H1 (cell line): ENCODE measurements around the gene ABHD12. TPM values are rescaled to one million over a fixed set of nuclear protein-coding genes. Genes with fewer than 3 reads are reported as not detected.

Experiments
- BCL11A ChIP-seq, 2 experiments: IDR thresholded peaks; one replicate each; pipeline ENCODE4 v1.6.1; 2011; ENCODE audit warnings: low read depth in 2 of 2, low read length in 2 of 2, mild to moderate bottlenecking in 2 of 2
- CHD7 ChIP-seq: fragments of 300-600 bp; sonication (generic); IDR thresholded peaks from 2 replicates; pipeline ENCODE4 v1.7.1; 2012; ENCODE audit warnings: low read length, moderate library complexity, mild to moderate bottlenecking, inconsistent platforms; ENCODE audit not compliant: insufficient replicate concordance
- FOSL1 ChIP-seq: IDR thresholded peaks from 2 replicates; pipeline ENCODE4 v1.6.1; 2011; ENCODE audit warnings: mild to moderate bottlenecking, low read depth, low read length, moderate library complexity; ENCODE audit not compliant: insufficient read depth
- MAX ChIP-seq: IDR thresholded peaks from 2 replicates; pipeline ENCODE4 v1.6.1; 2012; ENCODE audit warnings: inconsistent platforms
- RFX5 ChIP-seq: IDR thresholded peaks from 2 replicates; pipeline ENCODE4 v1.6.1; 2011; ENCODE audit warnings: low read depth, low read length, improper control_type of control experiment, borderline replicate concordance
- SAP30 ChIP-seq: fragments of 300-600 bp; sonication (generic); IDR thresholded peaks from 2 replicates; pipeline ENCODE4 v1.7.1; 2012; ENCODE audit warnings: low read length, moderate library complexity, mild to moderate bottlenecking, inconsistent platforms; ENCODE audit not compliant: insufficient read depth, insufficient replicate concordance
- TAF7 ChIP-seq: optimal IDR thresholded peaks from 2 replicates; pipeline ENCODE3; 2011; ENCODE audit warnings: low read depth, mild to moderate bottlenecking, inconsistent platforms, low read length, moderate library complexity, borderline replicate concordance
- polyA plus RNA-seq, 7 experiments: library from polyadenylated mRNA; depleted of rRNA in 3 of 7; stranded (reverse) in 5 of 7; unstranded in 2 of 7; fragments of >200 nt in 5 of 7; fragments of 200-250 nt in 2 of 7; gene quantifications; 1 replicate in 5 of 7; 2 replicates in 1 of 7; 4 replicates in 1 of 7; pipeline versions ENCODE4 v1.2.1 to v1.2.3, GENCODE V29; 2011 to 2013; ENCODE audit warnings: missing spikeins in 2 of 7, mixed read lengths in 2 of 7
- total RNA-seq: library from RNA; stranded (reverse); fragmentation: NEBNext Ultra II Directional; extraction: Animal tissue kit (Norgen Biotek cat#: 25700); gene quantifications from 2 replicates; pipeline ENCODE4 v1.2.1, GENCODE V29; 2021
- TF ChIP-seq, protein P1 (sequence below): IDR thresholded peaks from 2 replicates; pipeline ENCODE4 v1.6.1; 2012; ENCODE audit warnings: low read length, inconsistent platforms

Gene ABHD12
- total and polyA plus RNA-seq, 2 of the 8 experiments (the other 6 are each of a cell fraction or from before 2014, with no cell fraction given): 31.3 to 59.5 TPM

- TF ChIP-seq CHD7: no peak
- TF ChIP-seq, protein P1, sequence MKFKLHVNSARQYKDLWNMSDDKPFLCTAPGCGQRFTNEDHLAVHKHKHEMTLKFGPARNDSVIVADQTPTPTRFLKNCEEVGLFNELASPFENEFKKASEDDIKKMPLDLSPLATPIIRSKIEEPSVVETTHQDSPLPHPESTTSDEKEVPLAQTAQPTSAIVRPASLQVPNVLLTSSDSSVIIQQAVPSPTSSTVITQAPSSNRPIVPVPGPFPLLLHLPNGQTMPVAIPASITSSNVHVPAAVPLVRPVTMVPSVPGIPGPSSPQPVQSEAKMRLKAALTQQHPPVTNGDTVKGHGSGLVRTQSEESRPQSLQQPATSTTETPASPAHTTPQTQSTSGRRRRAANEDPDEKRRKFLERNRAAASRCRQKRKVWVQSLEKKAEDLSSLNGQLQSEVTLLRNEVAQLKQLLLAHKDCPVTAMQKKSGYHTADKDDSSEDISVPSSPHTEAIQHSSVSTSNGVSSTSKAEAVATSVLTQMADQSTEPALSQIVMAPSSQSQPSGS: no peak
- TF ChIP-seq SAP30: no peak
- no peak for TF ChIP-seq MAX
- no peak for TF ChIP-seq BCL11A (IDR thresholded peaks at IDR 0.05; ENCODE audit: low read depth in 2 of 2, low read length in 2 of 2)
- TF ChIP-seq TAF7: no peak
- no peak for TF ChIP-seq FOSL1
- TF ChIP-seq RFX5: no peak
These were observed 107.2 kb downstream of the ABHD12 start (continued) for GRCh38 chr20:25283221-25283951.
